Panc1 (cell line): ENCODE data around the gene RADIL. TPM values are rescaled to one million over a fixed set of nuclear protein-coding genes. Genes with fewer than 3 reads are reported as not detected.
"Not testable (repeated sequence)": the region's sequence is repeated elsewhere in the genome, so short reads cannot be mapped to it uniquely, and the experiment has no call there.

ENCODE experiments used
- ATAC-seq: fragments of 200-7000 bp; cut with Tn5 transposase; 2 replicates; pipeline ENCODE4 v1.9.1; 2020; ENCODE audit warnings: mild to moderate bottlenecking, moderate library complexity
- BruUV-seq: library from RNA; stranded (reverse); fragments of 400-500 nt; replicated peaks from 2 replicates; lab custom pipeline; 2021; lab: Mats Ljungman, UMichigan
- CTCF ChIA-PET: fragments of 300-600 bp; sonication (Branson Sonifier 250); formaldehyde crosslinking; loops from one replicate; lab custom pipeline; 2022; ENCODE audit warnings: antibody characterized with exemption; lab: Charles Lee
- POLR2A ChIA-PET: fragments of 300-600 bp; sonication (Branson Sonifier 250); formaldehyde crosslinking; loops from one replicate; lab custom pipeline; 2022; ENCODE audit warnings: antibody characterized with exemption; lab: Charles Lee
- DNase-seq: peaks from one replicate; pipeline ENCODE4 v3.0.0-alpha.2; 2010; ENCODE audit warnings: low read depth, low spot score
- H3K27ac ChIP-seq: 2 replicates; pipeline ENCODE4 v1.5.1; 2011; ENCODE audit warnings: mild to moderate bottlenecking, low read length, inconsistent platforms
- H3K27me3 ChIP-seq: fragments of 200-500 bp; sonication (Bioruptor generic); 2 replicates; pipeline ENCODE4 v1.6.0; 2014; ENCODE audit warnings: low read length, inconsistent platforms; ENCODE audit not compliant: control insufficient read depth, insufficient read depth
- H3K36me3 ChIP-seq: fragments of 200-500 bp; sonication (Bioruptor generic); 2 replicates; pipeline ENCODE4 v1.5.1; 2014; ENCODE audit warnings: inconsistent platforms, mild to moderate bottlenecking, low read length, moderate library complexity; ENCODE audit not compliant: control insufficient read depth, insufficient read depth
- H3K4me1 ChIP-seq: 2 replicates; pipeline ENCODE4 v1.5.1; 2011; ENCODE audit warnings: inconsistent platforms, mild to moderate bottlenecking, low read length, moderate library complexity; ENCODE audit not compliant: control insufficient read depth, insufficient read depth
- H3K4me3 ChIP-seq, 2 experiments: 2 replicates each; pipeline ENCODE4 v1.5.1; 2011 to 2012; ENCODE audit warnings: low read depth in 2 of 2, low read length in 2 of 2, mild to moderate bottlenecking in 2 of 2, inconsistent platforms in 1 of 2, moderate library complexity in 1 of 2
- H3K9me3 ChIP-seq: fragments of 200-500 bp; sonication (Bioruptor generic); 2 replicates; pipeline ENCODE4 v1.5.1; 2014; ENCODE audit warnings: low read depth, mild to moderate bottlenecking, inconsistent platforms, low read length, moderate library complexity; ENCODE audit not compliant: control insufficient read depth, insufficient read depth
- CTCF ChIP-seq: fragments of 450-650 bp; IDR thresholded peaks from 2 replicates; pipeline ENCODE4 v1.5.1; 2017; ENCODE audit warnings: mild to moderate bottlenecking
- POLR2AphosphoS5 ChIP-seq: IDR thresholded peaks from 2 replicates; pipeline ENCODE4 v1.6.1; 2012; ENCODE audit warnings: mild to moderate bottlenecking, low read depth, low read length, moderate library complexity
- SIN3A ChIP-seq: IDR thresholded peaks from 2 replicates; pipeline ENCODE4 v1.6.1; 2012; ENCODE audit warnings: low read depth, mild to moderate bottlenecking, low read length, moderate library complexity, borderline replicate concordance; ENCODE audit not compliant: insufficient read depth
- TCF7L2 ChIP-seq: IDR thresholded peaks from 2 replicates; pipeline ENCODE4 v1.6.1; 2011; ENCODE audit warnings: mild to moderate bottlenecking, low read depth, low read length, inconsistent platforms
- in situ Hi-C: cut with HindIII; loops from 2 replicates; pipeline ENCODE4 v1.10.0; 2016; ENCODE audit warnings: low sequenced_read_pairs, low pct_unique_long_range_greater_than_20kb
- intact Hi-C: fragments of 100-400 bp; cut with micrococcal nuclease; formaldehyde crosslinking; loops from one replicate; pipeline ENCODE4 v1.10.0; 2022; ENCODE audit not compliant: unreplicated experiment
- total RNA-seq: library from RNA; stranded (reverse); gene quantifications from one replicate; pipeline ENCODE4 v1.2.1, GENCODE V29; 2021; ENCODE audit not compliant: unreplicated experiment
- TF ChIP-seq, protein P1 (sequence below), 2 experiments: IDR thresholded peaks; 2 replicates each; pipeline ENCODE4 v1.6.1; 2011 to 2012; ENCODE audit warnings: low read depth in 2 of 2, control low read depth in 1 of 2, low read length in 1 of 2, mild to moderate bottlenecking in 1 of 2, moderate library complexity in 1 of 2; ENCODE audit not compliant: insufficient read depth in 1 of 2

The RADIL gene
- total RNA-seq, 1 experiment from 2014 or later, result 1.3 TPM

DNA sequence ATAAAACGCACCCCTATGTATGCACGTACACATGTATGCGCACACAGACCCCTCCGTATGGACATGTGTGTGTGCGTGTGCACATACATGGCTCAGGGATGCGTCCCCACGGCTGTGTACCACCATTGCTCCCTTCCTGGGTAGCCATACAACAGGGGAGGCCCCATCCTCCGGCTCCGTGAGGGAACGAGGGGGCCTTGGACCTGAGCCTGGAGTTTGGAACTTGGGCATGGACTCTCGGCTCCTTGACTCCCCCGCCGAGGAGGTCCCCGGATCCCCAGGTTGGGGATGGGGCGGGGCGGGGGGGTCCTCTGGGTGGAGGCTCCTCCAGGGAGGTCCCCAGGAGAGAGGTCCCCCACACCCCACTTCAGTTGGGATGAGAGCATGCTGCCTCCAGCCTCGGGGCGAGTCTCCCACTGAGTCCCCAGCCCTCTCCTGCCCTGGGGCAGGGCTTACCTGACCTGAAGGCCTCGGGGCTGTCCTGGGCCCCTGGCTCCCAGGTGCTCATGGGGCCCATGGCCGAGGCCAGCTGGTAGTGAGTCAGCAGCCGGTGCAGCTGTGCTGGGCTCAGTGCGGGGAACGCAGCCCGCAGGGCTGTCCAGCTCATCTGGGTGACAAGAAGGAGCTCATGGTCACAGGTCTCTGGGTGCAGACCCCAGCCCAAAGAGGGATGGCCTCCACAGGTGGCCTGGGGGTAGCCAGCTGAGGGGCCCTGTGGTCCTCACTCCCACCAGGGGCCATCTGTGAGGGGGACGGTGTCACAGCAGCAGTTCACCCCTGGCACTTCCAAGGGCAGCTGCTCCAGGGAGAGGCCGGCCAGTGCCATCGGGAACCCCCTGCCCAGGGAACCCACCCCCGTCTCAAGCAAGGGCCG lies 78.2 kb downstream of the RADIL start:
- ChIA-PET CTCF (no interaction called here), POLR2A (interaction anchor here (0.5 to 0.6 kb wide), 3 partner anchors 96 to 276 kb away, joined by 3 to 11 read pairs (median 4); no protein-coding TSS in a partner anchor)
- in situ Hi-C loops, result no loop called here
- Histone ChIP-seq H3K27ac (no peak overlapping the region), H3K4me1 (peaks cover 22% of the 10 kb centered on the region), H3K4me3 (peak overlapping the region in 1 of 2 experiments; percentile 20; a peak in 1 of 4 replicates), H3K27me3 (no peaks in the 10 kb centered on the region), H3K9me3 (no peaks in the 10 kb centered on the region), H3K36me3 (no peaks in the 10 kb centered on the region)
- DNase-seq (no peak), ATAC-seq (peak; percentile 55)
- TF ChIP-seq SIN3A (no peak), CTCF (no peak)
- intact Hi-C loops, result no loop called here
- no TSS peak for BruUV-seq

- Histone ChIP-seq H3K27ac (no peak overlapping the region), H3K4me1 (peaks cover 22% of the 10 kb centered on the region), H3K36me3 (no peaks in the 10 kb centered on the region), H3K4me3 (no peak overlapping the region), H3K9me3 (no peaks in the 10 kb centered on the region), H3K27me3 (no peaks in the 10 kb centered on the region)
- BruUV-seq, result no TSS peak
- CTCF ChIA-PET, result interaction anchor here (0.6 kb wide), 1 partner anchor 348 kb away, joined by 5 read pairs; no protein-coding TSS in a partner anchor
- intact Hi-C loops (no loop called here), in situ Hi-C loops (no loop called here)
- POLR2A ChIA-PET, result interaction anchor here (0.6 kb wide), 1 partner anchor 59 kb away, joined by 4 read pairs; no protein-coding TSS in a partner anchor
- TF ChIP-seq POLR2AphosphoS5 (no peak), SIN3A (no peak), CTCF (no peak), TCF7L2 (no peak)
- TF ChIP-seq, protein P1, sequence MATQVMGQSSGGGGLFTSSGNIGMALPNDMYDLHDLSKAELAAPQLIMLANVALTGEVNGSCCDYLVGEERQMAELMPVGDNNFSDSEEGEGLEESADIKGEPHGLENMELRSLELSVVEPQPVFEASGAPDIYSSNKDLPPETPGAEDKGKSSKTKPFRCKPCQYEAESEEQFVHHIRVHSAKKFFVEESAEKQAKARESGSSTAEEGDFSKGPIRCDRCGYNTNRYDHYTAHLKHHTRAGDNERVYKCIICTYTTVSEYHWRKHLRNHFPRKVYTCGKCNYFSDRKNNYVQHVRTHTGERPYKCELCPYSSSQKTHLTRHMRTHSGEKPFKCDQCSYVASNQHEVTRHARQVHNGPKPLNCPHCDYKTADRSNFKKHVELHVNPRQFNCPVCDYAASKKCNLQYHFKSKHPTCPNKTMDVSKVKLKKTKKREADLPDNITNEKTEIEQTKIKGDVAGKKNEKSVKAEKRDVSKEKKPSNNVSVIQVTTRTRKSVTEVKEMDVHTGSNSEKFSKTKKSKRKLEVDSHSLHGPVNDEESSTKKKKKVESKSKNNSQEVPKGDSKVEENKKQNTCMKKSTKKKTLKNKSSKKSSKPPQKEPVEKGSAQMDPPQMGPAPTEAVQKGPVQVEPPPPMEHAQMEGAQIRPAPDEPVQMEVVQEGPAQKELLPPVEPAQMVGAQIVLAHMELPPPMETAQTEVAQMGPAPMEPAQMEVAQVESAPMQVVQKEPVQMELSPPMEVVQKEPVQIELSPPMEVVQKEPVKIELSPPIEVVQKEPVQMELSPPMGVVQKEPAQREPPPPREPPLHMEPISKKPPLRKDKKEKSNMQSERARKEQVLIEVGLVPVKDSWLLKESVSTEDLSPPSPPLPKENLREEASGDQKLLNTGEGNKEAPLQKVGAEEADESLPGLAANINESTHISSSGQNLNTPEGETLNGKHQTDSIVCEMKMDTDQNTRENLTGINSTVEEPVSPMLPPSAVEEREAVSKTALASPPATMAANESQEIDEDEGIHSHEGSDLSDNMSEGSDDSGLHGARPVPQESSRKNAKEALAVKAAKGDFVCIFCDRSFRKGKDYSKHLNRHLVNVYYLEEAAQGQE (IDR thresholded peaks at IDR 0.05; ENCODE audit: insufficient read depth in 1 of 2, low read depth in 2 of 2, low read length in 1 of 2), result no peak
- ATAC-seq (peak; percentile 62), DNase-seq (no peak)
These were observed 79.9 kb downstream of the RADIL start for GRCh38 chr7:4803397-4804241.

GRCh38 chr7:4802577-4802976 lies 80.9 kb downstream of the RADIL start:
- H3K27ac ChIP-seq, intact Hi-C loops, in situ Hi-C loops, DNase-seq, POLR2A ChIA-PET, CTCF ChIA-PET, ATAC-seq, H3K36me3 ChIP-seq, H3K4me3 ChIP-seq, H3K9me3 ChIP-seq, H3K27me3 ChIP-seq, BruUV-seq: not testable (repeated sequence)
- peaks cover 26% of the 10 kb centered on the region for H3K4me1 ChIP-seq
